ENCODE data around the gene OR2C3. TPM values are rescaled to one million over a fixed set of nuclear protein-coding genes. Genes with fewer than 3 reads are reported as not detected.

OR2C3 gene
- total RNA-seq, 5 donors from 2014 or later (not counting 1 experiment from before 2014, with no cell fraction given): not detected

GRCh38 chr1:247561711-247562110, 25.5 kb upstream of the OR2C3 start:
- ChIA-PET POLR2A (interaction anchor here in 1 of 2 donors (0.5 kb wide), 1 partner anchor 519 kb away, joined by 3 read pairs; no protein-coding TSS in a partner anchor), CTCF (no interaction called here)
- ATAC-seq (replicated peaks in 1 of 4) (no peak), DNase-seq (no peak)
- Mint-ChIP-seq H3K4me1 (no peaks in the 10 kb centered on the region), H3K27me3 (peaks cover 0 to 7% of the 10 kb centered on the region in 2 donors), H3K4me3 (no peak overlapping the region), H3K36me3 (no peaks in the 10 kb centered on the region), H3K27ac (no peak overlapping the region), H3K9me3 (no peaks in the 10 kb centered on the region)
- H3K9me3 ChIP-seq: no peaks in the 10 kb centered on the region
- H3K4me1 ChIP-seq (ENCODE audit: control insufficient read depth in 1 of 2, extremely low read depth in 1 of 2, insufficient read depth in 2 of 2, low read length in 2 of 2): no peaks in the 10 kb centered on the region
- H3K27me3 ChIP-seq (replicated peaks in 1 of 2; ENCODE audit: control insufficient read depth in 2 of 2, extremely low read depth in 1 of 2, insufficient read depth in 2 of 2, low read length in 1 of 2): no peaks in the 10 kb centered on the region
- no peaks in the 10 kb centered on the region for H3K36me3 ChIP-seq (ENCODE audit: control insufficient read depth in 2 of 2, extremely low read depth in 1 of 2, insufficient read depth in 1 of 2, low read length in 1 of 2)
- H3K4me3 ChIP-seq (ENCODE audit: control insufficient read depth in 1 of 2, extremely low read depth in 1 of 2, low read length in 1 of 2): no peak overlapping the region
- no peak overlapping the region for H3K27ac ChIP-seq (ENCODE audit: low read length)
- 70% methylated on average over 10 of the region's 10 CpGs for WGBS (ENCODE audit: insufficient coverage)

DNA sequence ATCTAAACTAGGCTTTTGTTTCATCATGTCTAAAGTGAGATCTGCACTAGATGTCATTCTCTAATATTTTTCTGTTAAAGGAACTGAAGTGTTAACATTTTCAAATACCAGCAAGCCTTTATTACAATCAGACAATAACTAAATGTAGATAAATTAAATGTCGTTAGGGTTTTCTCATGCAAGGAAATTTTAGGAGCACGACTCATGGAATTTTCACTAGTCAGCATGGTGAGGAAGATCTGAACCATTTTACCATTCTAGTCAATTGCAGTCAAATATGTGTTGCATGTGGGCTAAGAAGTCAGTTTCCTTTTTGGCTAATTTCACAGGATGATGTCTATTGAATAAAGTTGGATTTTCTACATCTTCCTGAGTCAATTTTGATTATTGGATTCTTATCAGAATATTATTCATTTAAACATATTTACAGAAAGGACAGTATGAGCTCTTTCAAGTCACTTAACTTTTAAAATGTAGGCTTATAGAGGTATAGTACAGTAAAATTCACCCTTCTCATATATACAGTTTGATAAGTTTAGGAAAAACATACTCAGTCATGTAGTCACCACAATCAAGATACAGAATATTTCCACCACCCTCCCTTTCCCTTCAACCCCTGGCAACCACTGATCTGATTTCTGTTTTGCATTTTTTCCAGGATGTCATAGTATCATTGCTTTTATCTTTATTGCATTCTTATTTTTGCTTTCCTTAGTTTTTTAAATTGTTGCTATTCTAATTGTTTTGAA, 21.9 kb upstream of the OR2C3 start:
- Mint-ChIP-seq H3K9me3 (no peaks in the 10 kb centered on the region), H3K4me1 (no peaks in the 10 kb centered on the region), H3K27me3 (peaks cover 0 to 7% of the 10 kb centered on the region in 2 donors), H3K4me3 (no peak overlapping the region), H3K27ac (no peak overlapping the region), H3K36me3 (no peaks in the 10 kb centered on the region)
- ChIA-PET POLR2A (no interaction called here), CTCF (no interaction called here)
- H3K4me3 ChIP-seq (ENCODE audit: control insufficient read depth in 1 of 2, extremely low read depth in 1 of 2, low read length in 1 of 2): no peak overlapping the region
- no peak overlapping the region for H3K27ac ChIP-seq (ENCODE audit: low read length)
- DNase-seq: no peak
- no peaks in the 10 kb centered on the region for H3K4me1 ChIP-seq (ENCODE audit: control insufficient read depth in 1 of 2, extremely low read depth in 1 of 2, insufficient read depth in 2 of 2, low read length in 2 of 2)
- no peaks in the 10 kb centered on the region for H3K36me3 ChIP-seq (ENCODE audit: control insufficient read depth in 2 of 2, extremely low read depth in 1 of 2, insufficient read depth in 1 of 2, low read length in 1 of 2)
- WGBS (ENCODE audit: insufficient coverage): no CpG with 5 or more reads among the region's 2 CpGs
- H3K9me3 ChIP-seq: no peaks in the 10 kb centered on the region
- no peak for ATAC-seq (replicated peaks in 1 of 4)
- no peaks in the 10 kb centered on the region for H3K27me3 ChIP-seq (replicated peaks in 1 of 2; ENCODE audit: control insufficient read depth in 2 of 2, extremely low read depth in 1 of 2, insufficient read depth in 2 of 2, low read length in 1 of 2)

GRCh38 chr1:247552231-247552630, 16.0 kb upstream of the OR2C3 start:
- H3K27me3 Mint-ChIP-seq: peaks cover 14 to 15% of the 10 kb centered on the region in 2 donors
- no peaks in the 10 kb centered on the region for H3K36me3 ChIP-seq (ENCODE audit: control insufficient read depth in 2 of 2, extremely low read depth in 1 of 2, insufficient read depth in 1 of 2, low read length in 1 of 2)
- no peak overlapping the region for H3K4me3 Mint-ChIP-seq
- H3K9me3 ChIP-seq: no peaks in the 10 kb centered on the region
- ChIA-PET CTCF (interaction anchor here in 1 of 2 donors (0.6 kb wide), 1 partner anchor 161 kb away, joined by 4 read pairs; no protein-coding TSS in a partner anchor), POLR2A (no interaction called here)
- H3K4me1 ChIP-seq (ENCODE audit: control insufficient read depth in 1 of 2, extremely low read depth in 1 of 2, insufficient read depth in 2 of 2, low read length in 2 of 2): no peaks in the 10 kb centered on the region
- no peak overlapping the region for H3K27ac ChIP-seq (ENCODE audit: low read length)
- H3K27ac Mint-ChIP-seq: no peak overlapping the region
- H3K27me3 ChIP-seq (replicated peaks in 1 of 2; ENCODE audit: control insufficient read depth in 2 of 2, extremely low read depth in 1 of 2, insufficient read depth in 2 of 2, low read length in 1 of 2): peaks cover 0 to 3% of the 10 kb centered on the region in 2 experiments
- H3K4me3 ChIP-seq (ENCODE audit: control insufficient read depth in 1 of 2, extremely low read depth in 1 of 2, low read length in 1 of 2): no peak overlapping the region
- DNase-seq: no peak
- no peaks in the 10 kb centered on the region for H3K36me3 Mint-ChIP-seq
- no peaks in the 10 kb centered on the region for H3K9me3 Mint-ChIP-seq
- peaks cover 8 to 10% (median 8%) of the 10 kb centered on the region in 3 donors for H3K4me1 Mint-ChIP-seq
- WGBS (ENCODE audit: insufficient coverage): 56% methylated on average over 1 of the region's 2 CpGs
- no peak for ATAC-seq (replicated peaks in 1 of 4)

GRCh38 chr1:247551721-247552120, 15.5 kb upstream of the OR2C3 start:
- peaks cover 0 to 3% of the 10 kb centered on the region in 2 experiments for H3K27me3 ChIP-seq (replicated peaks in 1 of 2; ENCODE audit: control insufficient read depth in 2 of 2, extremely low read depth in 1 of 2, insufficient read depth in 2 of 2, low read length in 1 of 2)
- ChIA-PET CTCF (interaction anchor here in 1 of 2 donors (0.6 kb wide), 1 partner anchor 161 kb away, joined by 4 read pairs; no protein-coding TSS in a partner anchor), POLR2A (interaction anchor here in 1 of 2 donors (0.5 kb wide), 1 partner anchor 11 kb away, joined by 4 read pairs; no protein-coding TSS in a partner anchor)
- Mint-ChIP-seq H3K4me3 (no peak overlapping the region), H3K27ac (no peak overlapping the region), H3K27me3 (peaks cover 14 to 15% of the 10 kb centered on the region in 2 donors), H3K36me3 (no peaks in the 10 kb centered on the region), H3K4me1 (peaks cover 8 to 10% (median 8%) of the 10 kb centered on the region in 3 donors), H3K9me3 (no peaks in the 10 kb centered on the region)
- no peaks in the 10 kb centered on the region for H3K36me3 ChIP-seq (ENCODE audit: control insufficient read depth in 2 of 2, extremely low read depth in 1 of 2, insufficient read depth in 1 of 2, low read length in 1 of 2)
- no peak overlapping the region for H3K27ac ChIP-seq (ENCODE audit: low read length)
- ATAC-seq (replicated peaks in 1 of 4): no peak
- H3K4me3 ChIP-seq (ENCODE audit: control insufficient read depth in 1 of 2, extremely low read depth in 1 of 2, low read length in 1 of 2): no peak overlapping the region
- H3K4me1 ChIP-seq (ENCODE audit: control insufficient read depth in 1 of 2, extremely low read depth in 1 of 2, insufficient read depth in 2 of 2, low read length in 2 of 2): no peaks in the 10 kb centered on the region
- H3K9me3 ChIP-seq: no peaks in the 10 kb centered on the region
- WGBS (ENCODE audit: insufficient coverage): no CpG with 5 or more reads among the region's 1 CpG
- no peak for DNase-seq

- Mint-ChIP-seq H3K27ac (no peak within 1 kb of the TSS), H3K36me3 (no peaks in the 10 kb centered on the region), H3K27me3 (peaks cover 18% of the 10 kb centered on the region in 2 donors), H3K9me3 (no peaks in the 10 kb centered on the region), H3K4me1 (peaks cover 8 to 10% (median 8%) of the 10 kb centered on the region in 3 donors), H3K4me3 (no peak within 1 kb of the TSS)
- H3K4me1 ChIP-seq (ENCODE audit: control insufficient read depth in 1 of 2, extremely low read depth in 1 of 2, insufficient read depth in 2 of 2, low read length in 2 of 2): no peaks in the 10 kb centered on the region
- 9% methylated on average over 6 of the region's 13 CpGs for WGBS (ENCODE audit: insufficient coverage)
- H3K9me3 ChIP-seq: no peaks in the 10 kb centered on the region
- no peak for DNase-seq
- no peaks in the 10 kb centered on the region for H3K36me3 ChIP-seq (ENCODE audit: control insufficient read depth in 2 of 2, extremely low read depth in 1 of 2, insufficient read depth in 1 of 2, low read length in 1 of 2)
- H3K4me3 ChIP-seq (ENCODE audit: control insufficient read depth in 1 of 2, extremely low read depth in 1 of 2, low read length in 1 of 2): no peak within 1 kb of the TSS
- ATAC-seq (replicated peaks in 1 of 4): no peak
- peaks cover 0 to 3% of the 10 kb centered on the region in 2 experiments for H3K27me3 ChIP-seq (replicated peaks in 1 of 2; ENCODE audit: control insufficient read depth in 2 of 2, extremely low read depth in 1 of 2, insufficient read depth in 2 of 2, low read length in 1 of 2)
- CTCF ChIA-PET: no interaction called here
- POLR2A ChIA-PET: no interaction called here
- no peak within 1 kb of the TSS for H3K27ac ChIP-seq (ENCODE audit: low read length)
These were observed 12.5 kb upstream of the OR2C3 start, which contains the start of gene GCSAML for GRCh38 chr1:247548769-247549182. Gene GCSAML (plus strand): TSS chr1:247549134. CDS start chr1:247549192, 58 bp downstream.

DNA sequence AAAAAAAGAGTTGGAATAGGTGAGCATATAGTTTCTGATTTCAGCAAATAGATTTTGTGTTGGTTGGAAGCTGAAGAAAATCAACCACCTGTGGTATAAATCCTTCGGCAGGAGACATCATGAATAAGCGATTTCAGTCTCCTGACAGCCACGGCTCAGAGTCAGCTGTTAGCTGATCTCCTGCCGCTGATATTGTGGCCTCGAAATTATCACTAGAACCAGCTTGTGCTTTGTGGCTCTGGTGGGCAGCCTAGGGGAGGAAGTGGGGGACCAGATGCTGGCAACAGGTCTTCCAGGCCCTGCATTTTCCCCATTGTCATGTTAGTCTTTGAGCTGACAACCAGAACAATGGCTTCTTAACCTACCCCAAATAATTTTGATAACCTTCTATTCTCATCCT, 11.9 kb upstream of the OR2C3 start:
- H3K36me3 Mint-ChIP-seq: no peaks in the 10 kb centered on the region
- H3K27me3 Mint-ChIP-seq: peaks cover 18% of the 10 kb centered on the region in 2 donors
- no peaks in the 10 kb centered on the region for H3K9me3 ChIP-seq
- H3K4me1 ChIP-seq (ENCODE audit: control insufficient read depth in 1 of 2, extremely low read depth in 1 of 2, insufficient read depth in 2 of 2, low read length in 2 of 2): no peaks in the 10 kb centered on the region
- H3K4me1 Mint-ChIP-seq: peaks cover 8 to 10% (median 8%) of the 10 kb centered on the region in 3 donors
- H3K9me3 Mint-ChIP-seq: no peaks in the 10 kb centered on the region
- no peaks in the 10 kb centered on the region for H3K36me3 ChIP-seq (ENCODE audit: control insufficient read depth in 2 of 2, extremely low read depth in 1 of 2, insufficient read depth in 1 of 2, low read length in 1 of 2)
- H3K27me3 ChIP-seq (replicated peaks in 1 of 2; ENCODE audit: control insufficient read depth in 2 of 2, extremely low read depth in 1 of 2, insufficient read depth in 2 of 2, low read length in 1 of 2): peaks cover 0 to 3% of the 10 kb centered on the region in 2 experiments
- DNase-seq (peak in 9 of 35 experiments; percentile 3 to 30 (median 23)), ATAC-seq (replicated peaks in 1 of 4) (no peak)
- ChIA-PET POLR2A (no interaction called here), CTCF (no interaction called here)
- no peak overlapping the region for H3K4me3 ChIP-seq (ENCODE audit: control insufficient read depth in 1 of 2, extremely low read depth in 1 of 2, low read length in 1 of 2)
- no peak overlapping the region for H3K4me3 Mint-ChIP-seq
- no peak overlapping the region for H3K27ac ChIP-seq (ENCODE audit: low read length)
- no peak overlapping the region for H3K27ac Mint-ChIP-seq
- WGBS (ENCODE audit: insufficient coverage): 5% methylated on average over 5 of the region's 5 CpGs

Data from T-cell (primary cell).